Natural killer cell treated with Interleukin-12 subunit alpha and Interleukin-12 subunit beta and Interleukin-15 and Interleukin-18, amount 100 ng/mL, for 72 hours (primary cell): ENCODE measurements around the gene UFC1. TPM values are rescaled to one million over a fixed set of nuclear protein-coding genes. Genes with fewer than 3 reads are reported as not detected.

Experiments used
- total RNA-seq, 2 donors: library from RNA; stranded (reverse); gene quantifications; one replicate each; pipeline ENCODE4 v1.2.3, GENCODE V29; 2022

The UFC1 gene
- total RNA-seq, 2 donors from 2014 or later, result 100 to 114 TPM

Other genes with a start within 250 kb of the UFC1 start
- not detected for gene ITLN2, start 199.2 kb upstream of the UFC1 start, total RNA-seq
- gene F11R, start 132.8 kb upstream of the UFC1 start, total RNA-seq, result 10 to 100 TPM; 11.0 to 25.9 TPM
- 10 to 100 TPM; 10.5 to 47.2 TPM for gene TSTD1, start 115.0 kb upstream of the UFC1 start, total RNA-seq
- gene USF1, start 108.0 kb upstream of the UFC1 start, total RNA-seq, result 10 to 100 TPM; 72.2 to 77.4 TPM
- 100 to 1,000 TPM; 217 to 250 TPM for gene ARHGAP30, start 84.1 kb upstream of the UFC1 start, total RNA-seq
- gene NECTIN4, start 64.4 kb upstream of the UFC1 start, total RNA-seq, result not detected
- under 1 TPM in 1 of 2 donors, not detected in 1; 0.64 TPM for gene KLHDC9, start 55.6 kb upstream of the UFC1 start, total RNA-seq
- gene PFDN2, start 35.9 kb upstream of the UFC1 start, total RNA-seq, result 100 to 1,000 TPM in 1 of 2 donors, 10 to 100 TPM in 1; 92.6 to 122 TPM
- 10 to 100 TPM; 29.3 to 37.2 TPM for gene NIT1, start 35.9 kb upstream of the UFC1 start, total RNA-seq
- gene DEDD, start 21.3 kb upstream of the UFC1 start, total RNA-seq, result 10 to 100 TPM; 34.9 to 42.5 TPM
- gene USP21, start 5.5 kb downstream of the UFC1 start, total RNA-seq, result 10 to 100 TPM; 21.2 to 29.0 TPM
- gene PPOX, start 12.4 kb downstream of the UFC1 start, total RNA-seq, result 10 to 100 TPM; 25.7 to 30.3 TPM
- 10 to 100 TPM; 61.7 to 75.0 TPM for gene B4GALT3, start 23.5 kb downstream of the UFC1 start, total RNA-seq
- under 1 TPM; 0.43 to 0.89 TPM for gene ADAMTS4, start 45.1 kb downstream of the UFC1 start, total RNA-seq
- 10 to 100 TPM; 86.2 to 87.8 TPM for gene NDUFS2, start 48.4 kb downstream of the UFC1 start, total RNA-seq
- gene FCER1G, start 61.3 kb downstream of the UFC1 start, total RNA-seq, result 100 to 1,000 TPM; 111 to 583 TPM
- gene APOA2, start 69.7 kb downstream of the UFC1 start, total RNA-seq, result not detected
- gene TOMM40L, start 72.1 kb downstream of the UFC1 start, total RNA-seq, result 10 to 100 TPM; 25.9 to 27.8 TPM
- not detected for gene NR1I3, start 84.2 kb downstream of the UFC1 start, total RNA-seq
- gene PCP4L1, start 104.8 kb downstream of the UFC1 start, total RNA-seq, result under 1 TPM in 1 of 2 donors, not detected in 1; 0.31 TPM
- 1 to 10 TPM; 4.4 to 6.6 TPM for gene MPZ, start 156.0 kb downstream of the UFC1 start, total RNA-seq
- 100 to 1,000 TPM; 127 to 183 TPM for gene SDHC, start 160.4 kb downstream of the UFC1 start, total RNA-seq
- not detected for gene CFAP126, start 213.9 kb downstream of the UFC1 start, total RNA-seq